Measurements from ENCODE around the gene OR52L1.
"Not testable (repeated sequence)": the region's sequence is repeated elsewhere in the genome, so short reads cannot be mapped to it uniquely, and the experiment has no call there.

OR52L1 gene

GRCh38 chr11:5968394-5968793 is 18.4 kb downstream of the OR52L1 start, which contains the start of gene OR56A5:
OR56A5 (minus strand) TSS chr11:5968494; CDS start chr11:5968494, 0 bp downstream.
- no peak within 1 kb of the TSS for H3K14ac ChIP-seq (ENCODE audit: low read length)
- H3K4me1 ChIP-seq (ENCODE audit: control insufficient read depth in 1 of 2, insufficient read depth in 2 of 2, low read length in 2 of 2): no peaks in the 10 kb centered on the region
- H2BK5ac ChIP-seq (ENCODE audit: low read depth, low read length, poor library complexity): no peak within 1 kb of the TSS
- no peak within 1 kb of the TSS for H4K12ac ChIP-seq (ENCODE audit: low read depth, low read length)
- no peak within 1 kb of the TSS for H2AFZ ChIP-seq (ENCODE audit: insufficient read depth, low read length, poor library complexity)
- no peak within 1 kb of the TSS for H4K91ac ChIP-seq (ENCODE audit: low read depth, low read length)
- no peak within 1 kb of the TSS for H2BK12ac ChIP-seq (ENCODE audit: low read length)
- H3K4ac ChIP-seq (ENCODE audit: low read depth, low read length): no peak within 1 kb of the TSS
- no peaks in the 10 kb centered on the region for H3K36me3 ChIP-seq (ENCODE audit: control insufficient read depth in 1 of 2, insufficient read depth in 2 of 2, low read length in 2 of 2)
- H3K4me3 ChIP-seq (ENCODE audit: low read depth, low read length): no peak within 1 kb of the TSS
- peaks cover 3% of the 10 kb centered on the region for H3K9me3 ChIP-seq (ENCODE audit: insufficient read depth, low read depth, low read length)
- H3K27me3 ChIP-seq (ENCODE audit: insufficient read depth, low read length): no peaks in the 10 kb centered on the region
- no peak for DNase-seq
- H3K18ac ChIP-seq (ENCODE audit: low read length): no peak within 1 kb of the TSS
- H2BK120ac ChIP-seq (ENCODE audit: insufficient read depth, low read length, poor library complexity): no peak within 1 kb of the TSS
- H3K79me1 ChIP-seq (ENCODE audit: low read length): no peaks in the 10 kb centered on the region
- no peak within 1 kb of the TSS for H3K23ac ChIP-seq (ENCODE audit: low read length)
- H3K79me2 ChIP-seq (ENCODE audit: control insufficient read depth, insufficient read depth, low read length, poor library complexity): no peaks in the 10 kb centered on the region
- no peak within 1 kb of the TSS for H3K9ac ChIP-seq (ENCODE audit: low read length)
- H2AK5ac ChIP-seq (ENCODE audit: low read length): no peak within 1 kb of the TSS
- no peak within 1 kb of the TSS for H3K4me2 ChIP-seq (ENCODE audit: low read length)
- H4K8ac ChIP-seq (ENCODE audit: low read depth, low read length): no peak within 1 kb of the TSS
- H3K27ac ChIP-seq (ENCODE audit: low read depth, low read length): no peak within 1 kb of the TSS

- Histone ChIP-seq H3K18ac (ENCODE audit: low read length) (no peak overlapping the region), H3K27ac (ENCODE audit: low read depth, low read length) (no peak overlapping the region), H2BK120ac (ENCODE audit: insufficient read depth, low read length, poor library complexity) (no peak overlapping the region)
These were observed 19.1 kb downstream of the OR52L1 start for GRCh38 chr11:5967708-5968107.

GRCh38 chr11:5966958-5967357 is 19.8 kb downstream of the OR52L1 start:
- WGBS (ENCODE audit: extremely low coverage, insufficient coverage, insufficient read length): no CpG with 5 or more reads among the region's 2 CpGs
- no peak for DNase-seq
- H3K14ac ChIP-seq (ENCODE audit: low read length): no peak overlapping the region

More at GRCh38 chr11:5967708-5968107, 19.1 kb downstream of the OR52L1 start:
- Histone ChIP-seq H3K9ac (ENCODE audit: low read length) (no peak overlapping the region), H3K79me1 (ENCODE audit: low read length) (no peaks in the 10 kb centered on the region), H3K4ac (ENCODE audit: low read depth, low read length) (no peak overlapping the region), H2BK12ac (ENCODE audit: low read length) (no peak overlapping the region), H2AK5ac (ENCODE audit: low read length) (no peak overlapping the region), H3K4me1 (ENCODE audit: control insufficient read depth in 1 of 2, insufficient read depth in 2 of 2, low read length in 2 of 2) (no peaks in the 10 kb centered on the region), H3K4me3 (ENCODE audit: low read depth, low read length) (no peak overlapping the region), H4K91ac (ENCODE audit: low read depth, low read length) (no peak overlapping the region), H3K36me3 (ENCODE audit: control insufficient read depth in 1 of 2, insufficient read depth in 2 of 2, low read length in 2 of 2) (no peaks in the 10 kb centered on the region), H3K79me2 (ENCODE audit: control insufficient read depth, insufficient read depth, low read length, poor library complexity) (no peaks in the 10 kb centered on the region), H3K4me2 (ENCODE audit: low read length) (no peak overlapping the region), H2AFZ (ENCODE audit: insufficient read depth, low read length, poor library complexity) (no peak overlapping the region), H3K23ac (ENCODE audit: low read length) (no peak overlapping the region), H2BK5ac (ENCODE audit: low read depth, low read length, poor library complexity) (no peak overlapping the region), H3K27me3 (ENCODE audit: insufficient read depth, low read length) (no peaks in the 10 kb centered on the region), H4K8ac (ENCODE audit: low read depth, low read length) (no peak overlapping the region), H4K12ac (ENCODE audit: low read depth, low read length) (no peak overlapping the region), H3K9me3 (ENCODE audit: insufficient read depth, low read depth, low read length) (peaks cover 3% of the 10 kb centered on the region), H3K14ac (ENCODE audit: low read length) (no peak overlapping the region)
- no CpG with 5 or more reads among the region's 3 CpGs for WGBS (ENCODE audit: extremely low coverage, insufficient coverage, insufficient read length)
- no peak for DNase-seq

GRCh38 chr11:5960704-5961320 is 26.0 kb downstream of the OR52L1 start:
- H2BK12ac ChIP-seq (ENCODE audit: low read length); H2BK120ac ChIP-seq (ENCODE audit: insufficient read depth, low read length, poor library complexity); H2AK5ac ChIP-seq (ENCODE audit: low read length); H4K91ac ChIP-seq (ENCODE audit: low read depth, low read length); H3K18ac ChIP-seq (ENCODE audit: low read length); H3K4me3 ChIP-seq (ENCODE audit: low read depth, low read length); H3K9ac ChIP-seq (ENCODE audit: low read length); H3K23ac ChIP-seq (ENCODE audit: low read length); H2BK5ac ChIP-seq (ENCODE audit: low read depth, low read length, poor library complexity); H3K36me3 ChIP-seq (ENCODE audit: control insufficient read depth in 1 of 2, insufficient read depth in 2 of 2, low read length in 2 of 2); H3K9me3 ChIP-seq (ENCODE audit: insufficient read depth, low read depth, low read length); H4K12ac ChIP-seq (ENCODE audit: low read depth, low read length); H3K4me1 ChIP-seq (ENCODE audit: control insufficient read depth in 1 of 2, insufficient read depth in 2 of 2, low read length in 2 of 2); H4K8ac ChIP-seq (ENCODE audit: low read depth, low read length); H3K79me1 ChIP-seq (ENCODE audit: low read length); DNase-seq; H3K4ac ChIP-seq (ENCODE audit: low read depth, low read length); H3K14ac ChIP-seq (ENCODE audit: low read length); H3K4me2 ChIP-seq (ENCODE audit: low read length); H3K27me3 ChIP-seq (ENCODE audit: insufficient read depth, low read length); H2AFZ ChIP-seq (ENCODE audit: insufficient read depth, low read length, poor library complexity); H3K27ac ChIP-seq (ENCODE audit: low read depth, low read length); H3K79me2 ChIP-seq (ENCODE audit: control insufficient read depth, insufficient read depth, low read length, poor library complexity): not testable (repeated sequence)
- no CpG with 5 or more reads among the region's 40 CpGs for WGBS (ENCODE audit: extremely low coverage, insufficient coverage, insufficient read length)

More at GRCh38 chr11:5966958-5967357, 19.8 kb downstream of the OR52L1 start:
- H3K4me2 ChIP-seq (ENCODE audit: low read length): no peak overlapping the region
- peaks cover 3% of the 10 kb centered on the region for H3K9me3 ChIP-seq (ENCODE audit: insufficient read depth, low read depth, low read length)
- H2BK120ac ChIP-seq (ENCODE audit: insufficient read depth, low read length, poor library complexity): no peak overlapping the region
- no peak overlapping the region for H2AFZ ChIP-seq (ENCODE audit: insufficient read depth, low read length, poor library complexity)
- no peak overlapping the region for H3K27ac ChIP-seq (ENCODE audit: low read depth, low read length)
- H2BK5ac ChIP-seq (ENCODE audit: low read depth, low read length, poor library complexity): no peak overlapping the region
- H3K9ac ChIP-seq (ENCODE audit: low read length): no peak overlapping the region
- H3K36me3 ChIP-seq (ENCODE audit: control insufficient read depth in 1 of 2, insufficient read depth in 2 of 2, low read length in 2 of 2): no peaks in the 10 kb centered on the region
- H4K12ac ChIP-seq (ENCODE audit: low read depth, low read length): no peak overlapping the region
- H2BK12ac ChIP-seq (ENCODE audit: low read length): no peak overlapping the region
- no peaks in the 10 kb centered on the region for H3K27me3 ChIP-seq (ENCODE audit: insufficient read depth, low read length)
- no peak overlapping the region for H3K23ac ChIP-seq (ENCODE audit: low read length)
- no peaks in the 10 kb centered on the region for H3K79me2 ChIP-seq (ENCODE audit: control insufficient read depth, insufficient read depth, low read length, poor library complexity)
- no peak overlapping the region for H3K4ac ChIP-seq (ENCODE audit: low read depth, low read length)
- no peaks in the 10 kb centered on the region for H3K79me1 ChIP-seq (ENCODE audit: low read length)
- H3K4me3 ChIP-seq (ENCODE audit: low read depth, low read length): no peak overlapping the region
- no peak overlapping the region for H4K91ac ChIP-seq (ENCODE audit: low read depth, low read length)
- no peaks in the 10 kb centered on the region for H3K4me1 ChIP-seq (ENCODE audit: control insufficient read depth in 1 of 2, insufficient read depth in 2 of 2, low read length in 2 of 2)
- no peak overlapping the region for H2AK5ac ChIP-seq (ENCODE audit: low read length)
- H4K8ac ChIP-seq (ENCODE audit: low read depth, low read length): no peak overlapping the region
- no peak overlapping the region for H3K18ac ChIP-seq (ENCODE audit: low read length)
